ENCODE measurements around the gene MUS81. TPM values are rescaled to one million over a fixed set of nuclear protein-coding genes. Genes with fewer than 3 reads are reported as not detected.
"Not testable (repeated sequence)": the region's sequence is repeated elsewhere in the genome, so short reads cannot be mapped to it uniquely, and the experiment has no call there.

Gene MUS81
- total RNA-seq, 4 donors from 2014 or later, result 68.3 to 101 (median 78.9) TPM

GRCh38 chr11:65843811-65844210 is 16.4 kb upstream of the MUS81 start:
- no peak for TF ChIP-seq POLR2A (IDR thresholded peaks at IDR 0.05)
- H3K4me1 ChIP-seq, result peaks cover 0 to 14% (median 0%) of the 10 kb centered on the region in 4 donors
- H3K9me3 ChIP-seq, result no peaks in the 10 kb centered on the region
- H3K4me3 ChIP-seq, result no peak overlapping the region
- H3K36me3 ChIP-seq, result no peaks in the 10 kb centered on the region
- no peaks in the 10 kb centered on the region for H3K27me3 ChIP-seq
- DNase-seq, result no peak
- peak overlapping the region in 3 of 4 donors; percentile 19 to 78 (median 62) for H3K27ac ChIP-seq

- Histone ChIP-seq H3K9me3 (no peaks in the 10 kb centered on the region), H3K36me3 (no peaks in the 10 kb centered on the region), H3K4me3 (no peak overlapping the region), H3K4me1 (peaks cover 0 to 14% (median 0%) of the 10 kb centered on the region in 4 donors), H3K27me3 (no peaks in the 10 kb centered on the region), H3K27ac (peak overlapping the region in 2 of 4 donors; percentile 71 to 78)
- TF ChIP-seq CTCF (IDR thresholded peaks at IDR 0.05), result no peak
- no peak for TF ChIP-seq POLR2A (IDR thresholded peaks at IDR 0.05)
- DNase-seq, result peak in 2 of 3 donors; percentile 51 to 57
Observed at GRCh38 chr11:65844231-65844872, 15.9 kb upstream of the MUS81 start.

DNA sequence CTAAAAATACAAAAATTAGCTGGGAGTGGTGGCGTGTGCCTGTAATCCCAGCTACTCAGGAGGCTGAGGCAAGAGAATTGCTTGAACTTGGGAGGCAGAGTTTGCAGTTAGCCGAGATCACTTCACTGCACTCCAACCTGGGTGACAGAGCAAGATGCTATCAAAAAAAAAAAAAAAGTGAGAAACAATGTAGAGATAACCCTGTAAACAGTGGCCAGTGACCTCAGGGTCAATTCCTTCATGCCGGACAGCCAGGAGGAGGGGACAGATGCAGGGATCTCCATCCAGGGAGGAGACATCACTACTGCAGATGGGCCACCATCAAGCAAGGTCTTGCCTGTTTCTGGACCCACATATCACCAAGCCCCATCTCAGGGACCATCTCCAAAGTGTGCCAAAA is 12.5 kb upstream of the MUS81 start:
- H3K9me3 ChIP-seq, result no peaks in the 10 kb centered on the region
- no peak overlapping the region for H3K27ac ChIP-seq
- H3K27me3 ChIP-seq, result no peaks in the 10 kb centered on the region
- H3K4me3 ChIP-seq, result no peak overlapping the region
- TF ChIP-seq POLR2A (IDR thresholded peaks at IDR 0.05) (no peak), CTCF (IDR thresholded peaks at IDR 0.05) (no peak)
- peaks cover 0 to 19% (median 0%) of the 10 kb centered on the region in 3 donors for H3K36me3 ChIP-seq
- peak in 1 of 3 donors; percentile 30 for DNase-seq
- peaks cover 0 to 28% (median 5%) of the 10 kb centered on the region in 4 donors for H3K4me1 ChIP-seq

DNA sequence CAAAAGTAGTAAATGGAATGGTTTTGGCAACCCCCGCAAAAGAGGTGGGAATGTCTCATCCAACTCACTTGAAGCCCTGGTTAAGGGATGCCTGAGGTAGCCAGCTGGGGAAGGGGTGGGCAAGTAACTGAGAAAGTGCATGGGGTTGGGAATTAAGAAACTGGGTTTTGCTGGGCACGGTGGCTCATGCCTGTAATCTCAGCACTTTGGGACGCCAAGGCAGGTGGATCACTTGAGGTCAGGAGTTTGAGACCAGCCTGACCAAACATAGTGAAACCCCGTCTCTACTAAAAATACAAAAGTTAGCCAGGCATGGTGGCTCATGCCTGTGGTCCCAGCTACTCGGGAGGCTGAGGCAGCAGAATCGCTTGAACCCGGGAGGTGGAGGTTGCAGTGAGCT is 11.5 kb upstream of the MUS81 start:
- peaks cover 0 to 29% (median 0%) of the 10 kb centered on the region in 3 donors for H3K36me3 ChIP-seq
- not testable (repeated sequence) for H3K27me3 ChIP-seq, H3K4me3 ChIP-seq, H3K9me3 ChIP-seq, H3K27ac ChIP-seq
- peak in 1 of 3 donors; percentile 25 for DNase-seq
- H3K4me1 ChIP-seq, result peaks cover 0 to 30% (median 8%) of the 10 kb centered on the region in 4 donors

DNA sequence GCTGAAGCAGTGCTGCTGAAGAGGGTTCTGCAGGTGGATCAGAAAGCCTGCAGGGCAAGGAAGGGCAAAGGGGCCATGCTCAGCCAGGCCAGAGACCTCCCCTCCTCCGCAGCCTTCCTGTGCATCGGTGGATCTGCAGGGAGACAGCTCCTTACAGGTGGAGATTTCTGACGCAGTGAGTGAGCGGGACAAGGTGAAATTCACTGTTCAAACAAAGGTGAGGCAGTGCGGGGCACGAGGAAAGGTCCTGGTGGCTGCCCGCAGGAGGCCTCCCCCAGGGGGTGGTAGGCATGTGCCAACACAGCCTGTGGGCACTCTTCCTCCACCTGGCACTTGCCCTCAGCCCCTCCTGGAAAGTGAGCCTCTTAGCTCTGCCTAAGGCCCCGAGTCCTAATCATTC is 10.9 kb upstream of the MUS81 start:
- H3K4me1 ChIP-seq, result peaks cover 0 to 27% (median 8%) of the 10 kb centered on the region in 4 donors
- no peaks in the 10 kb centered on the region for H3K9me3 ChIP-seq
- H3K27me3 ChIP-seq, result no peaks in the 10 kb centered on the region
- no peak for TF ChIP-seq POLR2A (IDR thresholded peaks at IDR 0.05)
- no peak for TF ChIP-seq CTCF (IDR thresholded peaks at IDR 0.05)
- DNase-seq, result peak in 1 of 3 donors; percentile 45
- H3K27ac ChIP-seq, result no peak overlapping the region
- no peak overlapping the region for H3K4me3 ChIP-seq
- peaks cover 0 to 35% (median 0%) of the 10 kb centered on the region in 3 donors for H3K36me3 ChIP-seq

GRCh38 chr11:65849771-65850216 is 10.4 kb upstream of the MUS81 start:
- peak in 1 of 3 donors; percentile 46 for DNase-seq
- peaks cover 0 to 28% (median 8%) of the 10 kb centered on the region in 4 donors for H3K4me1 ChIP-seq

More at GRCh38 chr11:65849771-65850216, 10.4 kb upstream of the MUS81 start:
- Histone ChIP-seq H3K9me3 (no peaks in the 10 kb centered on the region), H3K36me3 (peaks cover 0 to 40% (median 0%) of the 10 kb centered on the region in 3 donors), H3K27ac (no peak overlapping the region), H3K4me3 (no peak overlapping the region), H3K27me3 (no peaks in the 10 kb centered on the region)
- TF ChIP-seq CTCF (IDR thresholded peaks at IDR 0.05) (no peak), POLR2A (IDR thresholded peaks at IDR 0.05) (no peak)
